K562 (cell line): ENCODE results near the gene COMMD2. TPM values are rescaled to one million over a fixed set of nuclear protein-coding genes. Genes with fewer than 3 reads are reported as not detected.

Source experiments
- ATAC-seq: fragments of 200-7000 bp; cut with Tn5 transposase; 3 replicates; pipeline ENCODE4 v1.9.1; 2020; ENCODE audit warnings: moderate library complexity
- BruUV-seq: library from RNA; stranded (reverse); fragments of 400-500 nt; replicated peaks from 2 replicates; lab custom pipeline; 2021; lab: Mats Ljungman, UMichigan
- CTCF ChIA-PET: fragments of 300-600 bp; formaldehyde crosslinking; extraction: SDS; loops from one replicate; lab custom pipeline; 2021; ENCODE audit warnings: low intra/inter-chr PET ratio; lab: Yijun Ruan, JAX
- POLR2A ChIA-PET: fragments of 300-600, 350-650 bp; sonication (Branson Sonifier 250); formaldehyde crosslinking; extraction: SDS; loops from one replicate; lab custom pipeline; 2021; ENCODE audit warnings: antibody characterized with exemption, inconsistent platforms; lab: Yijun Ruan, JAX
- DNase-seq, 4 experiments: peaks; one replicate each; pipeline versions ENCODE4 v3.0.0 to v3.0.0-alpha.2; 2011 to 2018; ENCODE audit warnings: low spot score in 3 of 4, mixed read lengths in 3 of 4; ENCODE audit errors: extremely low read depth in 1 of 4
- FAIRE-seq: peaks from 2 replicates; lab custom pipeline; 2011; peaks lifted over from hg19 to GRCh38; lab: Jason Lieb, UNC
- H2AFZ ChIP-seq: 2 replicates; pipeline ENCODE4 v1.6.0; 2011; ENCODE audit warnings: low read depth, low read length, control low read depth, inconsistent platforms
- H3K27ac ChIP-seq: fragments of 200-600 bp; 3 replicates; pipeline ENCODE4 v1.8.0; 2011; ENCODE audit warnings: low read depth, mild to moderate bottlenecking, control low read depth, inconsistent platforms, low read length, moderate library complexity, mixed read lengths; ENCODE audit errors: extremely low read depth
- H3K27me3 ChIP-seq, 2 experiments: fragments of 300-600 bp in 1 of 2; 2 replicates in 1 of 2; 3 replicates in 1 of 2; pipeline versions ENCODE4 v1.6.0 to v1.8.0; 2011; ENCODE audit warnings: inconsistent platforms in 2 of 2, low read length in 2 of 2, mild to moderate bottlenecking in 1 of 2, mixed read lengths in 1 of 2, moderate library complexity in 1 of 2; ENCODE audit not compliant: control insufficient read depth in 2 of 2, insufficient read depth in 2 of 2
- H3K36me3 ChIP-seq: fragments of 300-600 bp; 3 replicates; pipeline ENCODE4 v1.8.0; 2011; ENCODE audit warnings: mild to moderate bottlenecking, low read length, inconsistent platforms; ENCODE audit not compliant: control insufficient read depth, insufficient read depth
- H3K4me1 ChIP-seq, 2 experiments: fragments of 200-600 bp in 1 of 2; replicated peaks in 1 of 2; 2 replicates in 1 of 2; 3 replicates in 1 of 2; pipeline versions ENCODE4 v1.5.1 to v1.8.0; 2011; ENCODE audit warnings: inconsistent platforms in 2 of 2, low read length in 2 of 2, mild to moderate bottlenecking in 1 of 2, mixed read lengths in 1 of 2, moderate library complexity in 1 of 2; ENCODE audit not compliant: control insufficient read depth in 2 of 2, insufficient read depth in 2 of 2
- H3K4me2 ChIP-seq: 2 replicates; pipeline ENCODE4 v1.6.1; 2011; ENCODE audit warnings: low read length, control low read depth, inconsistent platforms, mixed read lengths; ENCODE audit not compliant: insufficient read depth
- H3K4me3 ChIP-seq: fragments of 200-600 bp; sonication (generic), shearing (Covaris generic); 2 replicates; pipeline ENCODE4 v1.5.1; 2016; ENCODE audit warnings: control low read depth, inconsistent platforms
- H3K79me2 ChIP-seq: fragments of 200-600 bp; 3 replicates; pipeline ENCODE4 v1.8.0; 2011; ENCODE audit warnings: low read length, inconsistent platforms; ENCODE audit not compliant: control insufficient read depth, insufficient read depth
- H3K9ac ChIP-seq, 2 experiments: 2 replicates each; pipeline versions ENCODE4 v1.6.0 to v1.6.1; 2011; ENCODE audit warnings: low read depth in 2 of 2, low read length in 2 of 2, control low read depth in 1 of 2, inconsistent platforms in 1 of 2, mild to moderate bottlenecking in 1 of 2, mixed read lengths in 1 of 2; ENCODE audit not compliant: insufficient read depth in 1 of 2
- H3K9me1 ChIP-seq: one replicate; pipeline ENCODE4 v1.6.0; 2011; ENCODE audit warnings: inconsistent platforms, mild to moderate bottlenecking, low read length, moderate library complexity; ENCODE audit not compliant: control insufficient read depth, insufficient read depth
- H3K9me3 ChIP-seq: replicated peaks from 2 replicates; pipeline ENCODE4 v1.5.1; 2011; ENCODE audit warnings: low read depth, low read length, inconsistent platforms; ENCODE audit not compliant: control insufficient read depth, insufficient read depth
- H4K20me1 ChIP-seq: replicated peaks from 2 replicates; pipeline ENCODE4 v1.6.1; 2011; ENCODE audit warnings: low read length, inconsistent platforms, mixed read lengths; ENCODE audit not compliant: control insufficient read depth, insufficient read depth
- E2F5 ChIP-seq: sonication (generic); formaldehyde crosslinking; IDR thresholded peaks from 2 replicates; pipeline ENCODE4 v1.8.0; 2022; ENCODE audit warnings: mild to moderate bottlenecking, missing genetic modification reagents
- HNRNPK ChIP-seq: fragments of 200-400 bp; formaldehyde crosslinking; IDR thresholded peaks from one replicate; pipeline ENCODE4 v1.6.1; 2018; ENCODE audit warnings: mild to moderate bottlenecking, low read depth, low read length; ENCODE audit not compliant: poor library complexity, severe bottlenecking
- MED1 ChIP-seq: sonication (generic); formaldehyde crosslinking; IDR thresholded peaks from 2 replicates; pipeline ENCODE4 v1.8.1; 2023; ENCODE audit warnings: missing genetic modification reagents, borderline replicate concordance
- POLR3G ChIP-seq: IDR thresholded peaks from 2 replicates; pipeline ENCODE4 v1.6.1; 2011; ENCODE audit not compliant: insufficient read length, insufficient replicate concordance; ENCODE audit errors: extremely low read depth
- RBM22 ChIP-seq: fragments of 200-400 bp; formaldehyde crosslinking; IDR thresholded peaks from 2 replicates; pipeline ENCODE4 v1.6.1; 2018; ENCODE audit warnings: low read length, low read depth; ENCODE audit not compliant: poor library complexity, severe bottlenecking
- RFX7 ChIP-seq: fragments of 250-450 bp; sonication (Bioruptor Pico); IDR thresholded peaks from 2 replicates; pipeline ENCODE4 v1.5.1; 2021; ENCODE audit warnings: mild to moderate bottlenecking
- SLC30A9 ChIP-seq: fragments of 250-450 bp; sonication (Bioruptor Pico); IDR thresholded peaks from 2 replicates; pipeline ENCODE4 v1.8.0; 2022; ENCODE audit warnings: mild to moderate bottlenecking, moderate library complexity
- SMAD2 ChIP-seq: fragments of 150-350 bp; IDR thresholded peaks from 2 replicates; pipeline ENCODE4 v1.6.1; 2014; ENCODE audit warnings: low read depth, mild to moderate bottlenecking, low read length
- SRSF7 ChIP-seq: fragments of 200-400 bp; formaldehyde crosslinking; optimal IDR thresholded peaks from 2 replicates; pipeline ENCODE3; 2017; ENCODE audit warnings: mild to moderate bottlenecking, low read depth, low read length
- STAG1 ChIP-seq: sonication (generic); formaldehyde crosslinking; IDR thresholded peaks from 2 replicates; pipeline ENCODE4 v1.5.0; 2020; ENCODE audit warnings: missing genetic modification reagents, borderline replicate concordance
- XRCC5 ChIP-seq: fragments of 200-400 bp; formaldehyde crosslinking; IDR thresholded peaks from 2 replicates; pipeline ENCODE4 v1.6.1; 2017; ENCODE audit warnings: low read depth, mild to moderate bottlenecking, low read length
- ZNF12 ChIP-seq: sonication (generic); formaldehyde crosslinking; IDR thresholded peaks from 2 replicates; pipeline ENCODE4 v1.4.0; 2020; ENCODE audit warnings: mild to moderate bottlenecking, missing genetic modification reagents
- WGBS: fragments of 100-300 bp; shearing (Covaris generic); methylation state at CpG from one replicate; pipeline ENCODE4 v1.1.6; 2016; ENCODE audit warnings: low coverage, mixed read lengths; ENCODE audit not compliant: insufficient coverage; ENCODE audit errors: missing lambda C conversion rate; 5-methylcytosine and 5-hydroxymethylcytosine counted together
- in situ Hi-C: fragments of 300-500 bp; cut with MboI; formaldehyde crosslinking; loops from 4 replicates; pipeline ENCODE4 v1.15.0; 2018; ENCODE audit warnings: inconsistent platforms, mixed read lengths
- intact Hi-C: fragments of 100-400 bp; cut with micrococcal nuclease; formaldehyde crosslinking; loops from 2 replicates; pipeline ENCODE4 v1.14.2; 2022
- polyA plus RNA-seq, 8 experiments: library from polyadenylated mRNA; depleted of rRNA in 4 of 8; stranded (reverse) in 5 of 8; unstranded in 3 of 8; fragments of >200 nt; fragmentation: Nextera tagmentation in 2 of 8; fragmentation: Illumina TruSeq in 1 of 8; extraction: Ambion mirVana in 2 of 8; extraction: Trizol in 1 of 8; gene quantifications; 2 replicates each; pipeline versions ENCODE4 v1.2.1 to v1.2.3, GENCODE V29; 2011 to 2014; ENCODE audit warnings: inconsistent platforms in 1 of 8, missing spikeins in 1 of 8
- total RNA-seq, 7 experiments: library from RNA; depleted of rRNA in 6 of 7; stranded (reverse); fragments of >200 nt in 6 of 7; fragmentation: Illumina TruSeq in 2 of 7; extraction: Trizol in 2 of 7; gene quantifications; 2 replicates each; pipeline versions ENCODE4 v1.2.1 to v1.2.3, GENCODE V29; 2011 to 2021; ENCODE audit warnings: low replicate concordance in 1 of 7

COMMD2 gene
- total and polyA plus RNA-seq, 9 of the 15 experiments (the other 6 are each of a cell fraction or from before 2014, with no cell fraction given) = 25.8 to 102 (median 41.8) TPM

- H3K27me3 ChIP-seq = no peaks in the 10 kb centered on the region
- no peaks in the 10 kb centered on the region for H3K4me1 ChIP-seq
- intact Hi-C loops (no loop called here), in situ Hi-C loops (no loop called here)
- no peaks in the 10 kb centered on the region for H3K36me3 ChIP-seq
- BruUV-seq = no TSS peak
- no peak overlapping the region for H2AFZ ChIP-seq
- H3K4me3 ChIP-seq = no peak overlapping the region
- H4K20me1 ChIP-seq = no peaks in the 10 kb centered on the region
- no peak for DNase-seq
- CTCF ChIA-PET = no interaction called here
- H3K9me3 ChIP-seq = no peaks in the 10 kb centered on the region
- POLR2A ChIA-PET = no interaction called here
- TF ChIP-seq POLR3G (no peak), SRSF7 (no peak)
- H3K9me1 ChIP-seq = no peaks in the 10 kb centered on the region
- no peak overlapping the region for H3K9ac ChIP-seq
- no peak overlapping the region for H3K4me2 ChIP-seq
- no peak overlapping the region for H3K27ac ChIP-seq
- 0% methylated on average over 2 of the region's 2 CpGs for WGBS
- FAIRE-seq = no peak
- no peaks in the 10 kb centered on the region for H3K79me2 ChIP-seq
- no peak for ATAC-seq
Observed at GRCh38 chr3:149726716-149727407, 25.4 kb downstream of the COMMD2 start.

GRCh38 chr3:149723781-149724180, 28.5 kb downstream of the COMMD2 start:
- BruUV-seq = no TSS peak
- Histone ChIP-seq H3K27me3 (no peaks in the 10 kb centered on the region), H3K9me3 (no peaks in the 10 kb centered on the region), H3K4me3 (no peak overlapping the region), H3K27ac (no peak overlapping the region), H3K4me1 (no peaks in the 10 kb centered on the region), H3K9ac (no peak overlapping the region), H3K36me3 (no peaks in the 10 kb centered on the region), H3K4me2 (no peak overlapping the region), H3K9me1 (no peaks in the 10 kb centered on the region), H4K20me1 (no peaks in the 10 kb centered on the region), H2AFZ (no peak overlapping the region), H3K79me2 (no peaks in the 10 kb centered on the region)
- FAIRE-seq (no peak), DNase-seq (no peak), ATAC-seq (no peak)
- in situ Hi-C loops = no loop called here
- no peak for TF ChIP-seq SMAD2
- TF ChIP-seq SLC30A9 = no peak
- no peak for TF ChIP-seq HNRNPK
- no peak for TF ChIP-seq STAG1 (CRISPR knock-in tag)
- TF ChIP-seq RBM22 = no peak
- no peak for TF ChIP-seq E2F5 (CRISPR knock-in tag)
- TF ChIP-seq ZNF12 = no peak
- no peak for TF ChIP-seq MED1 (CRISPR knock-in tag)
- TF ChIP-seq RFX7 (CRISPR knock-in tag) = no peak
- no peak for TF ChIP-seq XRCC5
- POLR2A ChIA-PET = no interaction called here
- CTCF ChIA-PET = no interaction called here
- intact Hi-C loops = no loop called here
